IMR-90 (cell line): ENCODE results near the gene DEFB121. TPM values are rescaled to one million over a fixed set of nuclear protein-coding genes. Genes with fewer than 3 reads are reported as not detected.

Experiments used
- ATAC-seq: fragments of 200-7000 bp; cut with Tn5 transposase; 2 replicates; pipeline ENCODE4 v1.9.1; 2020; ENCODE audit warnings: low read depth, mild to moderate bottlenecking, moderate library complexity
- BruUV-seq: library from RNA; stranded (reverse); fragments of 400-500 nt; replicated peaks from 2 replicates; lab custom pipeline; 2021; lab: Mats Ljungman, UMichigan
- CTCF ChIA-PET: fragments of 300-600 bp; formaldehyde crosslinking; extraction: SDS; loops from one replicate; lab custom pipeline; 2021; ENCODE audit warnings: antibody characterized with exemption; lab: Yijun Ruan, JAX
- POLR2A ChIA-PET: fragments of 300-600 bp; sonication (Branson Sonifier 250); formaldehyde crosslinking; loops from one replicate; lab custom pipeline; 2022; ENCODE audit warnings: antibody characterized with exemption; ENCODE audit not compliant: unreplicated experiment; lab: Charles Lee
- DNase-seq: peaks from one replicate; pipeline ENCODE4 v3.0.0; 2013
- H2AFZ ChIP-seq: replicated peaks from 2 replicates; pipeline ENCODE3; 2013; ENCODE audit warnings: low read length, mild to moderate bottlenecking; ENCODE audit not compliant: poor library complexity
- H2AK5ac ChIP-seq: 2 replicates; pipeline ENCODE4 v1.6.1; 2013; ENCODE audit warnings: low read depth, low read length, inconsistent platforms
- H2AK9ac ChIP-seq: replicated peaks from 2 replicates; pipeline ENCODE3; 2013; ENCODE audit warnings: mild to moderate bottlenecking, low read depth, low read length, moderate library complexity; ENCODE audit not compliant: poor library complexity
- H2BK120ac ChIP-seq: 2 replicates; pipeline ENCODE4 v1.6.1; 2013; ENCODE audit warnings: low read depth, low read length, inconsistent platforms
- H2BK15ac ChIP-seq: 3 replicates; pipeline ENCODE4 v1.6.1; 2013; ENCODE audit warnings: low read depth, low read length, inconsistent platforms
- H2BK20ac ChIP-seq: 2 replicates; pipeline ENCODE4 v1.6.1; 2013; ENCODE audit warnings: low read depth, mild to moderate bottlenecking, inconsistent platforms, low read length, moderate library complexity
- H2BK5ac ChIP-seq: 2 replicates; pipeline ENCODE4 v1.6.1; 2013; ENCODE audit warnings: mild to moderate bottlenecking, low read depth, low read length, inconsistent platforms; ENCODE audit not compliant: poor library complexity, severe bottlenecking
- H3K14ac ChIP-seq: replicated peaks from 2 replicates; pipeline ENCODE4 v1.6.1; 2013; ENCODE audit warnings: low read depth, low read length, inconsistent platforms
- H3K18ac ChIP-seq: 2 replicates; pipeline ENCODE4 v1.6.1; 2013; ENCODE audit warnings: low read depth, low read length, control low read depth
- H3K23ac ChIP-seq: 2 replicates; pipeline ENCODE4 v1.6.1; 2013; ENCODE audit warnings: low read depth, low read length, inconsistent platforms
- H3K27ac ChIP-seq: 2 replicates; pipeline ENCODE4 v1.5.1; 2013; ENCODE audit warnings: mild to moderate bottlenecking, control low read depth, low read length; ENCODE audit not compliant: insufficient read depth
- H3K27me3 ChIP-seq: 2 replicates; pipeline ENCODE4 v1.6.1; 2013; ENCODE audit warnings: low read length; ENCODE audit not compliant: control insufficient read depth, insufficient read depth
- H3K36me3 ChIP-seq: 2 replicates; pipeline ENCODE4 v1.6.1; 2013; ENCODE audit warnings: low read length, mixed read lengths; ENCODE audit not compliant: control insufficient read depth, insufficient read depth
- H3K4ac ChIP-seq: 2 replicates; pipeline ENCODE4 v1.6.1; 2013; ENCODE audit warnings: low read depth, low read length, inconsistent platforms
- H3K4me1 ChIP-seq: 2 replicates; pipeline ENCODE4 v1.6.1; 2013; ENCODE audit warnings: low read length, mixed read lengths; ENCODE audit not compliant: control insufficient read depth, insufficient read depth
- H3K4me2 ChIP-seq: 2 replicates; pipeline ENCODE4 v1.6.1; 2013; ENCODE audit warnings: low read depth, mild to moderate bottlenecking, control low read depth, low read length, moderate library complexity
- H3K4me3 ChIP-seq: 2 replicates; pipeline ENCODE4 v1.5.1; 2013; ENCODE audit warnings: low read depth, mild to moderate bottlenecking, control low read depth, low read length, moderate library complexity; ENCODE audit not compliant: insufficient read depth
- H3K56ac ChIP-seq: 2 replicates; pipeline ENCODE4 v1.6.1; 2013; ENCODE audit warnings: low read length, inconsistent platforms; ENCODE audit not compliant: insufficient read depth; ENCODE audit errors: extremely low read depth
- H3K79me1 ChIP-seq, 2 experiments: 2 replicates each; pipeline ENCODE4 v1.6.1; 2013; ENCODE audit warnings: low read length in 2 of 2, inconsistent platforms in 1 of 2, low read depth in 1 of 2
- H3K9ac ChIP-seq: 2 replicates; pipeline ENCODE4 v1.6.1; 2013; ENCODE audit warnings: low read depth, low read length, control low read depth
- H3K9me1 ChIP-seq: 2 replicates; pipeline ENCODE4 v1.6.1; 2013; ENCODE audit warnings: low read length, inconsistent platforms; ENCODE audit not compliant: insufficient read depth
- H3K9me3 ChIP-seq: 2 replicates; pipeline ENCODE4 v1.6.1; 2013; ENCODE audit warnings: low read length; ENCODE audit not compliant: control insufficient read depth, insufficient read depth
- H4K20me1 ChIP-seq: 2 replicates; pipeline ENCODE4 v1.6.1; 2013; ENCODE audit warnings: low read length, inconsistent platforms; ENCODE audit not compliant: insufficient read depth
- H4K5ac ChIP-seq: 2 replicates; pipeline ENCODE4 v1.6.1; 2013; ENCODE audit warnings: mild to moderate bottlenecking, low read depth, low read length, control low read depth
- H4K8ac ChIP-seq, 2 experiments: 2 replicates each; pipeline ENCODE4 v1.6.1; 2013; ENCODE audit warnings: low read depth in 2 of 2, low read length in 2 of 2, control low read depth in 1 of 2, inconsistent platforms in 1 of 2
- H4K91ac ChIP-seq: 2 replicates; pipeline ENCODE4 v1.6.1; 2013; ENCODE audit warnings: low read depth, low read length, inconsistent platforms; ENCODE audit not compliant: insufficient read depth
- CEBPB ChIP-seq: IDR thresholded peaks from 2 replicates; pipeline ENCODE4 v1.6.1; 2012; ENCODE audit warnings: low read depth, low read length, improper control_type of control experiment
- CHD1 ChIP-seq: IDR thresholded peaks from 2 replicates; pipeline ENCODE4 v1.6.1; 2012; ENCODE audit warnings: low read depth, low read length, improper control_type of control experiment
- FOS ChIP-seq: fragments of 150-350 bp; IDR thresholded peaks from 2 replicates; pipeline ENCODE4 v1.6.1; 2016; ENCODE audit warnings: low read depth, low read length
- RCOR1 ChIP-seq: IDR thresholded peaks from 2 replicates; pipeline ENCODE4 v1.6.1; 2012; ENCODE audit warnings: mild to moderate bottlenecking, low read length, improper control_type of control experiment; ENCODE audit not compliant: insufficient replicate concordance
- SMC3 ChIP-seq: fragments of 150-350 bp; IDR thresholded peaks from 2 replicates; pipeline ENCODE4 v1.6.1; 2016; ENCODE audit warnings: low read depth, mild to moderate bottlenecking, antibody characterized with exemption, low read length, moderate library complexity
- WGBS, 2 experiments: methylation state at CpG; one replicate each; pipeline versions ENCODE4 v1.1.5 to v1.1.7; 2013; ENCODE audit warnings: missing lambda C conversion rate in 2 of 2; ENCODE audit not compliant: insufficient read length in 1 of 2; ENCODE audit errors: extremely low coverage in 2 of 2; 5-methylcytosine and 5-hydroxymethylcytosine counted together
- dilution Hi-C: fragments of 300-500 bp; cut with HindIII; formaldehyde crosslinking; loops from one replicate; pipeline ENCODE4 v1.14.3; 2018; ENCODE audit warnings: low sequenced_read_pairs; ENCODE audit not compliant: unreplicated experiment
- in situ Hi-C: fragments of 300-500 bp; cut with MboI; formaldehyde crosslinking; loops from 3 replicates; pipeline ENCODE4 v1.14.3; 2019; ENCODE audit warnings: low sequenced_read_pairs, inconsistent platforms, mixed read lengths
- intact Hi-C: fragments of 100-400 bp; cut with micrococcal nuclease; formaldehyde crosslinking; loops from 2 replicates; pipeline ENCODE4 v1.10.0; 2022
- polyA plus RNA-seq, 3 experiments: library from polyadenylated mRNA; depleted of rRNA; stranded (reverse); fragments of >200 nt; gene quantifications; 2 replicates each; pipeline ENCODE4 v1.2.3, GENCODE V29; 2012; ENCODE audit warnings: low replicate concordance in 1 of 3
- total RNA-seq: library from RNA; depleted of rRNA; stranded (reverse); fragments of >200 nt; gene quantifications from 2 replicates; pipeline ENCODE4 v1.2.3, GENCODE V29; 2012
- TF ChIP-seq, protein P1 (sequence below): fragments of 150-350 bp; IDR thresholded peaks from 2 replicates; pipeline ENCODE4 v1.6.1; 2016; ENCODE audit warnings: low read depth, mild to moderate bottlenecking, low read length, moderate library complexity, borderline replicate concordance
- TF ChIP-seq, protein P2 (sequence below): fragments of 150-350 bp; IDR thresholded peaks from 2 replicates; pipeline ENCODE4 v1.6.1; 2017; ENCODE audit warnings: mild to moderate bottlenecking, antibody characterized with exemption, low read length, low read depth

The DEFB121 gene
- total and polyA plus RNA-seq, 2 of the 4 experiments (the other 2 are of a cell fraction) = not detected

DNA sequence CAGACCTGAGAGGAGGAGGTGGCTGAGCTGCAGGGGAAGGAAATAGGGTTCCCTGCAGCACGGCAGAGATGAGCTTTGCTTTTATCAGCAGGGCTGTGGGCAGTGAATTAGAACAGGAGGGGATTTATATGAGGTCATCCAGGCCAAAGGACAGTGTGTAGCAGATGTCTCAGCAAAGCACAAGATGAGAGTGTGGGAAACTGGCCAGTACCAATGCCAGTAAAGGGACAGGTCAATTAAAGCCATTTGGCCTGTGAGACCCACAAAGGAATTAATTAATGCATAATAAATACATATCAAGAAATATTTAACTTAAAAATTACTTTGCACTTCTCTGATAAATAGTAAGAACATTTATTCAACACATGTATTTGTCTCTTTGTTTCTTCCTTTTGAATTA is 15.5 kb downstream of the DEFB121 start, which contains the start of gene DEFB119:
TSS of gene DEFB119 (minus strand) at position 101 of the 400 bp plus-strand sequence. CDS start 107 bp downstream, outside the sequence.
- H4K91ac ChIP-seq = no peak within 1 kb of the TSS
- dilution Hi-C loops (no loop called here), intact Hi-C loops (no loop called here), in situ Hi-C loops (no loop called here)
- no peak within 1 kb of the TSS for H3K14ac ChIP-seq
- no peak within 1 kb of the TSS for H4K8ac ChIP-seq
- ChIA-PET POLR2A (no interaction called here), CTCF (no interaction called here)
- H3K4me3 ChIP-seq = no peak within 1 kb of the TSS
- H2BK15ac ChIP-seq = no peak within 1 kb of the TSS
- WGBS, 2 experiments = 8% methylated on average over 1 of the region's 1 CpG; no CpG with 5 or more reads in 1 of the 2 experiments
- H2AK5ac ChIP-seq = no peak within 1 kb of the TSS
- H3K4me1 ChIP-seq = no peaks in the 10 kb centered on the region
- H3K27ac ChIP-seq = no peak within 1 kb of the TSS
- no peak within 1 kb of the TSS for H4K5ac ChIP-seq
- ATAC-seq (no peak), DNase-seq (no peak)
- no peak within 1 kb of the TSS for H3K9ac ChIP-seq
- no peak within 1 kb of the TSS for H3K4ac ChIP-seq
- no peak within 1 kb of the TSS for H3K18ac ChIP-seq
- no peaks in the 10 kb centered on the region for H3K79me1 ChIP-seq
- H2AFZ ChIP-seq = no peak within 1 kb of the TSS
- H3K56ac ChIP-seq = no peak within 1 kb of the TSS
- no peak within 1 kb of the TSS for H2AK9ac ChIP-seq
- no peak within 1 kb of the TSS for H2BK120ac ChIP-seq
- TF ChIP-seq, protein P1, sequence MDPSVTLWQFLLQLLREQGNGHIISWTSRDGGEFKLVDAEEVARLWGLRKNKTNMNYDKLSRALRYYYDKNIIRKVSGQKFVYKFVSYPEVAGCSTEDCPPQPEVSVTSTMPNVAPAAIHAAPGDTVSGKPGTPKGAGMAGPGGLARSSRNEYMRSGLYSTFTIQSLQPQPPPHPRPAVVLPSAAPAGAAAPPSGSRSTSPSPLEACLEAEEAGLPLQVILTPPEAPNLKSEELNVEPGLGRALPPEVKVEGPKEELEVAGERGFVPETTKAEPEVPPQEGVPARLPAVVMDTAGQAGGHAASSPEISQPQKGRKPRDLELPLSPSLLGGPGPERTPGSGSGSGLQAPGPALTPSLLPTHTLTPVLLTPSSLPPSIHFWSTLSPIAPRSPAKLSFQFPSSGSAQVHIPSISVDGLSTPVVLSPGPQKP = no peak
- TF ChIP-seq RCOR1 (no peak), CHD1 (no peak), CEBPB (no peak), SMC3 (no peak), FOS (no peak)
- TF ChIP-seq, protein P2, sequence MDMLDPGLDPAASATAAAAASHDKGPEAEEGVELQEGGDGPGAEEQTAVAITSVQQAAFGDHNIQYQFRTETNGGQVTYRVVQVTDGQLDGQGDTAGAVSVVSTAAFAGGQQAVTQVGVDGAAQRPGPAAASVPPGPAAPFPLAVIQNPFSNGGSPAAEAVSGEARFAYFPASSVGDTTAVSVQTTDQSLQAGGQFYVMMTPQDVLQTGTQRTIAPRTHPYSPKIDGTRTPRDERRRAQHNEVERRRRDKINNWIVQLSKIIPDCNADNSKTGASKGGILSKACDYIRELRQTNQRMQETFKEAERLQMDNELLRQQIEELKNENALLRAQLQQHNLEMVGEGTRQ = no peak
- H4K20me1 ChIP-seq = no peaks in the 10 kb centered on the region
- no TSS peak for BruUV-seq
- H3K4me2 ChIP-seq = no peak within 1 kb of the TSS
- no peak within 1 kb of the TSS for H2BK5ac ChIP-seq
- H3K36me3 ChIP-seq = no peaks in the 10 kb centered on the region
- no peaks in the 10 kb centered on the region for H3K27me3 ChIP-seq
- H3K23ac ChIP-seq = no peak within 1 kb of the TSS
- H3K9me3 ChIP-seq = no peaks in the 10 kb centered on the region; the same call in 1 of the 2 replicates
- no peak within 1 kb of the TSS for H2BK20ac ChIP-seq
- H3K9me1 ChIP-seq = no peaks in the 10 kb centered on the region
